ENCODE results near the gene HUNK. TPM values are rescaled to one million over a fixed set of nuclear protein-coding genes. Genes with fewer than 3 reads are reported as not detected.

HUNK gene
- total and polyA plus RNA-seq, 2 of the 8 experiments (the other 6 are each of a cell fraction or from before 2014, with no cell fraction given) = 1.9 to 10.2 TPM

- H2BK12ac ChIP-seq (ENCODE audit: low read depth, low read length) = no peak overlapping the region
- TF ChIP-seq ZNF274 (IDR thresholded peaks at IDR 0.05; ENCODE audit: borderline replicate concordance, extremely low read depth, low read length) = no peak
- no peak for TF ChIP-seq SAP30 (IDR thresholded peaks at IDR 0.05; ENCODE audit: insufficient read depth, insufficient replicate concordance, low read length)
- TF ChIP-seq TAF7 (optimal IDR thresholded peaks at IDR 0.05; ENCODE audit: borderline replicate concordance, low read depth, low read length) = no peak
- no peak for TF ChIP-seq RBBP5 (IDR thresholded peaks at IDR 0.05; ENCODE audit: borderline replicate concordance, low read depth, low read length)
- TF ChIP-seq MAFK (IDR thresholded peaks at IDR 0.05; ENCODE audit: low read depth, low read length) = no peak
- no peak for TF ChIP-seq EGR1 (IDR thresholded peaks at IDR 0.05; ENCODE audit: borderline replicate concordance, low read depth, low read length)
- H3K36me3 ChIP-seq (ENCODE audit: control insufficient read depth in 2 of 4, insufficient read depth in 4 of 4, low read length in 3 of 4) = no peaks in the 10 kb centered on the region; a peak in 1 of 8 replicates
- no peaks in the 10 kb centered on the region for H3K79me1 ChIP-seq (ENCODE audit: low read depth, low read length)
- no peak overlapping the region for H2BK20ac ChIP-seq (ENCODE audit: low read length)
- no peak overlapping the region for H2AFZ ChIP-seq (ENCODE audit: low read length)
- no peak overlapping the region for H2BK120ac ChIP-seq (replicated peaks; ENCODE audit: low read depth, low read length)
- no peak overlapping the region for H3K4me2 ChIP-seq (ENCODE audit: insufficient read depth in 1 of 2, low read depth in 2 of 2, low read length in 2 of 2)
- H3K9me3 ChIP-seq (ENCODE audit: insufficient read depth in 2 of 2, low read depth in 1 of 2, low read length in 1 of 2) = no peaks in the 10 kb centered on the region
- no peak overlapping the region for H2BK5ac ChIP-seq (ENCODE audit: low read depth, low read length)
- H3K27me3 ChIP-seq (replicated peaks in 1 of 4; ENCODE audit: control insufficient read depth in 3 of 4, extremely low read depth in 1 of 4, insufficient read depth in 3 of 4, low read length in 3 of 4) = no peaks in the 10 kb centered on the region
- H4K5ac ChIP-seq (ENCODE audit: insufficient read length, low read depth, low read length) = no peak overlapping the region
- H3K4ac ChIP-seq (replicated peaks; ENCODE audit: insufficient read length, low read depth, low read length) = no peak overlapping the region
- H4K91ac ChIP-seq (replicated peaks; ENCODE audit: insufficient read length, low read length) = no peak overlapping the region
- no peak overlapping the region for H2AK5ac ChIP-seq (ENCODE audit: low read depth, low read length)
- ChIA-PET CTCF (ENCODE audit: partially characterized antibody) (interaction anchor here (1.0 kb wide), 1 partner anchor 15 kb away, joined by 4 read pairs; no protein-coding TSS in a partner anchor), POLR2A (ENCODE audit: partially characterized antibody) (no interaction called here)
- H3K14ac ChIP-seq (ENCODE audit: insufficient read length) = no peak overlapping the region
- no peak overlapping the region for H2BK15ac ChIP-seq (ENCODE audit: low read length)
- H3K56ac ChIP-seq (replicated peaks; ENCODE audit: insufficient read length, low read depth, low read length) = no peak overlapping the region
- H3K23ac ChIP-seq (ENCODE audit: insufficient read length) = no peak overlapping the region
- WGBS, 2 experiments (ENCODE audit: extremely low coverage in 1 of 2, insufficient coverage in 1 of 2, insufficient read length in 1 of 2, insufficient replicate concordance in 2 of 2, low coverage in 1 of 2, low lambda C conversion rate in 2 of 2, missing lambda C conversion rate in 1 of 2) = 92% methylated on average over 7 of the region's 7 CpGs; no CpG with 5 or more reads in 1 of the 2 experiments
- no peaks in the 10 kb centered on the region for H4K20me1 ChIP-seq (replicated peaks in 1 of 2; ENCODE audit: control insufficient read depth in 1 of 2, insufficient read depth in 2 of 2, low read length in 2 of 2)
- no peaks in the 10 kb centered on the region for H3K23me2 ChIP-seq (ENCODE audit: low read depth, low read length)
- H4K8ac ChIP-seq (ENCODE audit: extremely low read depth, insufficient read depth, low read length) = no peak overlapping the region
- no peaks in the 10 kb centered on the region for H3K79me2 ChIP-seq (ENCODE audit: control insufficient read depth in 1 of 2, insufficient read depth in 2 of 2, low read length in 2 of 2)
- FAIRE-seq (no peak), DNase-seq (ENCODE audit: low read depth in 1 of 2, low spot score in 2 of 2) (no peak)
- no peak overlapping the region for H3K9ac ChIP-seq (replicated peaks in 1 of 4; ENCODE audit: extremely low read depth in 1 of 4, low read depth in 3 of 4, low read length in 3 of 4)
- H3K27ac ChIP-seq (ENCODE audit: low read depth, low read length) = no peak overlapping the region
- no peak overlapping the region for H3K18ac ChIP-seq (ENCODE audit: extremely low read depth, low read length)
- no peak overlapping the region for H3K4me3 ChIP-seq (ENCODE audit: extremely low read depth in 1 of 4, insufficient read depth in 2 of 4, low read depth in 3 of 4, low read length in 4 of 4)
- H3K4me1 ChIP-seq (replicated peaks in 1 of 4; ENCODE audit: control insufficient read depth in 3 of 4, insufficient read depth in 4 of 4, low read length in 3 of 4) = no peaks in the 10 kb centered on the region
Observed at GRCh38 chr21:31977816-31978215, 105.0 kb downstream of the HUNK start.
